ENCODE measurements around the gene JCAD. TPM values are rescaled to one million over a fixed set of nuclear protein-coding genes. Genes with fewer than 3 reads are reported as not detected.

The JCAD gene
- total RNA-seq, 1 donor = 2.3 TPM

DNA sequence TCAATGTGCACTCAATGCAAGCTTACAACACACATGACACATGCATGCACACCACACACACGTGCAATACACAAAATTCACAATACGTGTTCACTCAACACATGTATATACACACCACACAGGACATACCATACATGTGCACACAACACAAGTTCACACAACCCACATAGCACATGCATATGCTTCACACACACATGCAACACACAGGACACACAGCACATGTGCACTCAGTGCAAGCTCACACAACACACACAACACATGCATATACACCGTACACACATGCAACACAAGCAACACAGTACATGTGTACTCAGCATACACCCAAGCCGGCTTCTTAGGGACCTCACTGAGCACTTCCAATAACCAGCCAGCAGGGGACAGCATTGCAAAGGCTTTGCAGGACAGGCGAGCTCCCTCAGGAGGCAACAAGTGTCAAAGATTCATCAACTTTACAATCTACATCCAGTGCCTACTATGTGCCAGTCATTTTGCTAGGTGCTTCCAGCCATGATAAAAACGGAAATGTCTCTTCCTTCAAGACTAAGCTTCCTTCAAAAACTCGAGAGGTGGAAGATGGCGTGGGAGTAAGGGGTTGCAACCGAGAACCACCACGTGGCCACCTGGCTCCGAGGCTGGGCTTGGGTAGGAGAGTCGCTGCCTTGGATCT, 61.1 kb downstream of the JCAD start:
- TF ChIP-seq, protein P1, sequence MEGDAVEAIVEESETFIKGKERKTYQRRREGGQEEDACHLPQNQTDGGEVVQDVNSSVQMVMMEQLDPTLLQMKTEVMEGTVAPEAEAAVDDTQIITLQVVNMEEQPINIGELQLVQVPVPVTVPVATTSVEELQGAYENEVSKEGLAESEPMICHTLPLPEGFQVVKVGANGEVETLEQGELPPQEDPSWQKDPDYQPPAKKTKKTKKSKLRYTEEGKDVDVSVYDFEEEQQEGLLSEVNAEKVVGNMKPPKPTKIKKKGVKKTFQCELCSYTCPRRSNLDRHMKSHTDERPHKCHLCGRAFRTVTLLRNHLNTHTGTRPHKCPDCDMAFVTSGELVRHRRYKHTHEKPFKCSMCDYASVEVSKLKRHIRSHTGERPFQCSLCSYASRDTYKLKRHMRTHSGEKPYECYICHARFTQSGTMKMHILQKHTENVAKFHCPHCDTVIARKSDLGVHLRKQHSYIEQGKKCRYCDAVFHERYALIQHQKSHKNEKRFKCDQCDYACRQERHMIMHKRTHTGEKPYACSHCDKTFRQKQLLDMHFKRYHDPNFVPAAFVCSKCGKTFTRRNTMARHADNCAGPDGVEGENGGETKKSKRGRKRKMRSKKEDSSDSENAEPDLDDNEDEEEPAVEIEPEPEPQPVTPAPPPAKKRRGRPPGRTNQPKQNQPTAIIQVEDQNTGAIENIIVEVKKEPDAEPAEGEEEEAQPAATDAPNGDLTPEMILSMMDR (IDR thresholded peaks at IDR 0.05; ENCODE audit: insufficient read depth, low read length) = peak; percentile 100
- peak; percentile 89 for DNase-seq (ENCODE audit: low read depth)
- H3K4me3 ChIP-seq (ENCODE audit: low read depth, low read length) = no peak overlapping the region

DNA sequence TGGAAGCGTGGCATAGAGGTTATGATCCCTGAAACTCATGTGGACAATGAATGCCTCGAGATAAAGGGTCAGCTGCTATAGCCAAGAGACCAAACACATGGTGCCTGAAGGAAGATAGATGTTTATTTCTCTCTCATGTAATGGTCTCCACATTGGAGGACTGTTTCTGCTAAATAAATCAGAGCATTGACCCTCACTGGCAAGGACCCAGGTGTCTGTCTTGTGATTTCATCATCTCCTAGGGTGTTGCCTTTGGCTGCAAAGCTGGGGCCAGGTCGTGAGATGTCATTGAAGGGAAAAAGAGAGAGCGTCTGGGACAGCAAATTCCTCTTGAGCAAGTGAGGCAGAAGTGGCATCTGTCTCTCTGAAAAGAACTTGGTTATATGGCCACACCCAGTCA, 64.6 kb downstream of the JCAD start:
- TF ChIP-seq, protein P1 (IDR thresholded peaks at IDR 0.05; ENCODE audit: insufficient read depth, low read length) = no peak
- peak; percentile 75 for DNase-seq (ENCODE audit: low read depth)
- H3K4me3 ChIP-seq (ENCODE audit: low read depth, low read length) = no peak overlapping the region

DNA sequence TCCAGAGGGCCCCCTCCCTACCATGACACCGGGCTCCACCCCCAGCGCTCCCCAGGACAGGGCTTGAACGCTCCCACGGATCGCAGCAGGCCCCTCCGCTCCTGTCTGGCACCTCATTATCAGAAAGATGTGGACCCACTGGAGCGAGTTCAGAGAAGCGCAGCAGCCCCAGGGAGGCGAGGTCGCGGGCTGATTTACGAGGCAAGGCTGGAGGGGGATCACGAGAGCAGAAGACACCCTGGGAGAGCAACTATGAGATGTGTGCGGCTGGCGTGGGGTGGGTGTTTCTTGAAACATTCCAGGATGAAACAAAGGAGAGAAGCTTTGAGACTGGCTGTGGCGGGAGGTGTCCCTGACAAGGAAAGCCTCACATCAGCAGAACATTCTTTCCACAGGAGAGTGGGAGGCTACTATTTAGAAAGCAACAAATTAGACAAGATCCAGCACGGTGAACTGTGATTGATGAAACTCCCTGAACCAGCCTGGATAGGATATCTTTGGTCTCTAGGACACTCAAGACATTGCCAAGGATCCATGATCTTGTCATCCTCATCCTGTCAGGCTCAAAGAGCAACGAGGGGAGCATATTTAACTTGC, 66.0 kb downstream of the JCAD start:
- TF ChIP-seq, protein P1 (IDR thresholded peaks at IDR 0.05; ENCODE audit: insufficient read depth, low read length) = no peak

DNA sequence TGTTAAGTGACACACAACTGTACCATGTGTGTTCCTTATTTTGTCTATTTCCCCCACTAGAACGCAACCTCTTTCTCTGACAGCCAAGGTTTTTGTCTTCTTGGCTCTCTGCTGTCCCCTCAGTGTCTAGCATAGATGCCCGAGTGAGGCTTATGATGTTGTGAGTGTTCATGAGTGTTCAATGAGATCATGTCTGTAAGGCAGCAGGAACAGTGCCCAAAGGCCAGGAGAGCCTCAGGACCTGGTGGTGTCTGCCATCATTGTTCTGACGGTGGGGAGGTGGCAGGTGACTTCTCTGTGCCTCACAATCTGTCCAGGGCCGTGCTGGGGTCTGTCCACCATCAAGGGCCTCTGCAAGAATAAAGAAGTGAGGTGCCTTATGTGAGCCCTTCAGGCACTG, 66.5 kb downstream of the JCAD start:
- TF ChIP-seq, protein P1 (IDR thresholded peaks at IDR 0.05; ENCODE audit: insufficient read depth, low read length) = no peak
- H3K4me3 ChIP-seq (ENCODE audit: low read depth, low read length) = no peak overlapping the region
- no peak for DNase-seq (ENCODE audit: low read depth)

More for the DNA sequence above, 66.0 kb downstream of the JCAD start:
- H3K4me3 ChIP-seq (ENCODE audit: low read depth, low read length) = no peak overlapping the region
- DNase-seq (ENCODE audit: low read depth) = no peak

DNA sequence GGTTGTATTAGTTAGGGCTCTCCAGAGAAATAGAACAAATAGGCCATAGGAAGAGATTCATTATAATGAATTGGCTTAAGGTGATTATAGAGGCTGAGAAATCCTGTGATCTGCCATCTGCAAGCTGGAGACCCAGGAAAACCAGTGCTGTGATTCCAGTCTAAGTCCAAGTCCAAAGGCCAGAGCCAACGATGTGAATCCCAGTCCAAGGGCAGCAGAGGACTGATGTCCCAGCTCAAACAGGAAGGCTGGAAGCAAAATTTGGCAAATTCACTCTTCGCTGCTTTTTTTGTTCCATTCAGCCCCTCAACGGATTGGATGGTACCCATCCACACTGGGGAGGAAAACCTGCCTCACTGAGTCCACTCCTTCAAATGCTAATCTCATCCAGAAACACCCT, 68.0 kb downstream of the JCAD start:
- DNase-seq (ENCODE audit: low read depth) = no peak
- TF ChIP-seq, protein P1 (IDR thresholded peaks at IDR 0.05; ENCODE audit: insufficient read depth, low read length) = no peak
- no peak overlapping the region for H3K4me3 ChIP-seq (ENCODE audit: low read depth, low read length)

DNA sequence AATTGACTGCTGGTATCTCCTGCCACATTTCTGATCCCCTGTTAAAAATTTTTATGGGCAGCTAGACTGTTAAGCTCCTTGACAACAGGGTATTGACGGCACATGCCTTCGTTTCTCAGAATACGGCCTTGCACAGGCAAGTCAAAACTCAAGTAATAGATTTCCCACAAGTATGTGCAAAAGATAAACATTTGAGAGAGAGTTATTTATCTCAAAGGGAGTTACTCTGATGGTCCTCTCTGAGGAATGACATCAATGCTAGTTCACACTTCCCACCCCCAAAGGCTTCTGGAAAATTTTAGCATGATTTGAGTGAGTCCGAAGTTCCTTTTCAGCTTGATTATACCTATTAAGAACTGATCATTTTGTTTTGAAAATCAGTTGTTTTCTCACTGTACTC, 71.9 kb downstream of the JCAD start:
- H3K4me3 ChIP-seq (ENCODE audit: low read depth, low read length) = no peak overlapping the region
- TF ChIP-seq, protein P1 (IDR thresholded peaks at IDR 0.05; ENCODE audit: insufficient read depth, low read length) = no peak
- DNase-seq (ENCODE audit: low read depth) = no peak

Data from fibroblast of the aortic adventitia (primary cell).